SW480 (cell line): ENCODE results near the gene SRCIN1.
"Not testable (repeated sequence)": the region's sequence is repeated elsewhere in the genome, so short reads cannot be mapped to it uniquely, and the experiment has no call there.

Experiments
- DNase-seq: peaks from one replicate; pipeline ENCODE4 v3.0.0-alpha.2; 2016; ENCODE audit warnings: low spot score

The SRCIN1 gene

DNA sequence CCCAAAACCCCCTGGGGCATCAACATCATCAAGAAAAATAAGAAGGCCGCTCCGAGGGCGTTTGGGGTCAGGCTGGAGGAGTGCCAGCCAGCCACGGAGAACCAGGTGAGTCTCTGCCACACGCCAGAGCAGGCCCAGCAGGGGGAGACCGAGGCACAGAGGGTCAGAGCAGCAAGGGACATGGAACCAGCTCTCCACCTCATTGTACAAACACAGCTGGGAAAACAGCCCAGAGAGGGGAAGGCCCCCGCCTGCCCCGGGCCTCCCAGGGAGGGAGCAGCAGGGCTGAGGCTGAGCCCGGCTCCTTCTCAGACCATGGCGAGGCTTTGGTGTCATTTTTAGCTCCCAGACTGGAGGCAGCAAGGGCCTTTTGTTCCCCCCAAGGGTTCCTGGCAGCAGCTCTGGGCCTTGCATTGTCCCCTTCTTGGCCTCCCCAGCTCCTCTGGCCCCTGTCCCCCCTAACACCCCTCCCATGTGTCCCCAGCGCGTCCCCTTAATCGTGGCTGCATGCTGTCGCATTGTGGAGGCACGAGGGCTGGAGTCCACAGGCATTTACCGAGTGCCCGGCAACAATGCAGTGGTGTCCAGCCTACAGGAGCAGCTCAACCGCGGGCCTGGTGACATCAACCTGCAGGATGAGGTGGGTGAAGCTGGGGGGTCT lies 123.6 kb downstream of the SRCIN1 start:
- DNase-seq = not testable (repeated sequence)
